ENCODE results near the gene MAD1L1.

The MAD1L1 gene

DNA sequence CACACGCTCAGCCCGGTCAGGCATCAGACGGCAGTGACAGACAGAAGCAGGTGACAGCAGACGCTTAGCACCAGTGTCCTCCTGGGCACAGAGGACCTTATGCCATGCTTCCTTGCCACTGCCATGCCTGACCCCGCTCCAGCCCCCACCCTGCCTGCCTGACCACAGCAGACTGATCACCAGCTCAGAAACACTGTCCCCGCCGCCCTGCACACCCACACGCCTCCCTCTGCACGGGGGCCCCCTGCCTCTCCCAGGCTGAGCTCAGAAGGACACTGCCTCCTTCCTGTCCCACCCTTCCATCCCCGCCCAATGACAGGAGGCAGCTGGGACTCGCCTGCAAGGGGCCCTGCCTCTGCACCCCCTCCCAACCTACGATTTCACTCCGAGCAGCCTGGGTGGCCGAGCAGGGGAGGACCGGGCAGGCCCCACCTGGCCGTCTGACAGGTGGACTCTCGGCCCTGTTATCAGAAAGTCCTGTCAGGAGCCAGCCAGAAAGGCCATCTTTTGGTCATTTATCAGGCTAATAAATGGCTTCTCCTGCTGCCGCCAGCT, 379.2 kb downstream of the MAD1L1 start:
- no peak for DNase-seq

DNA sequence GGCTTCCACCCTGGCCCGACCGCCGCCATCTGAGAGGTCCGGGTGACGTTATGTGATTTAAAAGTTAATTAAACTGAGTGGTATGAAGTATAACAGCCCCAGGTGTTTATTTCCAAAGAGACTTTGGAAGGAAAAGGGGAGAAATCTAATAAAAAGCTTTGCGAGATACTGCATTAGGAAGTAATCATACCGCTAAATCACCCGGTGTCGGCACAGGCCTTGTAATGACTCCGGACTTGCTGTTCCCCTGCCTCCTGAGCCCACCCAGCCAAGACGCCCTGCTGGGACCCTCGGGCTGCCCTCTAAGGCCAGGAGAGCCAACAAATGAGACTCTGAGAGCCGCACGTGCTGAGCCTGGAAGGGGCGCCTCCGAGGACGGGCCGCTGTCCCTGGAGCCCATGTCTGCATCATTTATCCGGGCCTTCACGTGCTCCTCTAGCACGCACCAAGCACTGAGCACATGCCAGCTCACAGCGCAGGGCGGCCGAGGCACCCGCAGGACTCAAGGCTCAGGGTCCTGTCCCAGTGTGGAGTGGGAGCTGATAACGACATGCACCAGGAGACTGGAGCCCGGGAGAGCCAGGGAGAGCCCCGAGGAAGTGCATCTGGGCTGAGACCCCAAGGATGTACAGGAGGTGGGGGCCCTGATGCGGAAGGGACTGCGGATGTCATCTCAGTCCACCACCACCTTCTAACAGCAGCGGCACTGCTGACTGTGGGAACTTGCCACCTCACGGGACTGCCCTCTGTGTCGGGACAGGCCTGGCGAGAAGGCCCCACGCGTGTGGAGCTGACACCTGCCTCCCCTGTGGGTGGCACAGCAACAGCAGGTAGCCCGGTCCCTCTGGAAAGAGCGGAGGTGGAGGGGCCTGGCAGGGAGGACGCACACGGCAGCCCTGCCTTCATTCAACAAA, 380.0 kb downstream of the MAD1L1 start:
- no peak for DNase-seq

- no peak for DNase-seq
Observed at GRCh38 chr7:1851721-1852516, 380.8 kb downstream of the MAD1L1 start.

DNA sequence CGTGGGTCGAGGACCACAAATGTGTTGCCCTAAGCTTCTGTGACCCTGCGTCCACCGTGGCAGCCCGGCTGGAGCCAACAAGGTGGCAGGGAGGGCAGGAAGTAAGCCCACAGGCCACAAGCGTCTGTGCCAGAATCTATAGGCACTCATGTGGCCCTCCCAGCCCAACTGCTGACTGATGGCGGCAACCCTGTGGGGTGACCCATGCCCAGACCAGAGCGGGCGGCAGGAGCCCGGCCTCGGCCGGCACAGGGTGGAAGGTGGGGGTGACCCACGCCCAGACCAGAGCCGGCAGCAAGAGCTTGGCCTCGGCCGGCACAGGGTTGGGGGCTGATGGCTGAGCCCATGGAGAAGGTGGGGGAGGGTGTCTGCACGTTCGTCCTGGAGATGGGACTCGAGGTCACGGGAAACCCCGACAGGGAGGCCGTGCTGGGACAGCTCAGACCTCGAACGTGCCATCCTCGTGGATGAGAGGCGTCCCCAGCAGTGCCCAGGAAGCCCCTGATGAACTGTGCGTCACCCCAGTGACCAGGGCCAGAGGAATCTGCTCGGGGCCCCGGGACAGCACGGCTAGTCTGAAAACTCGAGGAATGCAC, 381.7 kb downstream of the MAD1L1 start:
- no peak for DNase-seq

DNA sequence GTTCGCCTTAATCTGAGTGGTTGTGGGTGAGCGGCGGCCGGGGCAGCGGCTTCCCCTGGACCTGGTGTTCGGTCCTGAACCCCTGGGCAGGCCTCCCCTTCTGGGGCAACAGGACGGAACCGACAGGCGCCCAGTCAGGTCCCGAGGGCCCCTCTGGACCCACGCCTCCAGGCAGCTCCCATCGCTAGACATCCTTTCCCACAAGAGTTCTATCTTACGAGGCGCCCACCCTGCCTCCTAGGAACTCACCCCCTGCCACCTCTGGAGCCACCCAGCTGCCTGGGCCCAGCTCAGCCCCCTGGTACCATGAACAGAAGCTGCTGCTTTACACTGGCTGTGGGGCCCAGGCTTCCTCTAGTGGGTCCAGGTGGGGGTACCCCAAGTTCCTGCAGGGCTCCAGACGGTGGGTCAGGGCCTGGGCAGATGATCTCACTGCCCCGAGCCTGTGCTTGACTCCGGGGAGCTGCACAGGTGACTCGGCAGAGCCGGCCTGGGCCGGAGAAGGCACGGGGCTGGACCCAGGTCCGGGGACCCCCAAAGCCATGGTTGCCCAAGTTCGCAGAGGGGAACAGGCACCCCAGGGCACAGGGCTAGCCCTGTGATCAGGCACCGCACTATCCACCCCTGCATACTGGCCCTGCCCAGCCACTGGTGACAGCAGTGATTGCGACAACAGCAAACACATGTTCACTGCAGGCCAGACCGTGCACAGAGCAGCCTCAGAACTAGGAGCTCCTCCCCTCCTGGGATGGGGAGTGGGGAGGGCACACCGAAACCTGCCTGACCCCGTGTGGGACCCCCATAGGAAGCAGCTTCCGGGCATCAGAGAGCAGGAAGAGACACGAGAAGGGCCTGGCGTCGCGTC, 382.4 kb downstream of the MAD1L1 start:
- DNase-seq = no peak

GRCh38 chr7:1849351-1850041, 383.2 kb downstream of the MAD1L1 start:
- no peak for DNase-seq

GRCh38 chr7:1848911-1849311, 383.8 kb downstream of the MAD1L1 start:
- DNase-seq = no peak

- no peak for DNase-seq
Observed at GRCh38 chr7:1848013-1848640, 384.6 kb downstream of the MAD1L1 start.

GRCh38 chr7:1847260-1848001, 385.3 kb downstream of the MAD1L1 start:
- DNase-seq = no peak

- DNase-seq = no peak
Observed at GRCh38 chr7:1846331-1847065, 386.2 kb downstream of the MAD1L1 start.

- no peak for DNase-seq
Observed at GRCh38 chr7:1845536-1846311, 387.0 kb downstream of the MAD1L1 start.

- no peak for DNase-seq
Observed at GRCh38 chr7:1844951-1845390, 387.8 kb downstream of the MAD1L1 start.

GRCh38 chr7:1844336-1844950, 388.3 kb downstream of the MAD1L1 start:
- DNase-seq = no peak

- DNase-seq = no peak
Observed at GRCh38 chr7:1843921-1844335, 388.8 kb downstream of the MAD1L1 start.

DNA sequence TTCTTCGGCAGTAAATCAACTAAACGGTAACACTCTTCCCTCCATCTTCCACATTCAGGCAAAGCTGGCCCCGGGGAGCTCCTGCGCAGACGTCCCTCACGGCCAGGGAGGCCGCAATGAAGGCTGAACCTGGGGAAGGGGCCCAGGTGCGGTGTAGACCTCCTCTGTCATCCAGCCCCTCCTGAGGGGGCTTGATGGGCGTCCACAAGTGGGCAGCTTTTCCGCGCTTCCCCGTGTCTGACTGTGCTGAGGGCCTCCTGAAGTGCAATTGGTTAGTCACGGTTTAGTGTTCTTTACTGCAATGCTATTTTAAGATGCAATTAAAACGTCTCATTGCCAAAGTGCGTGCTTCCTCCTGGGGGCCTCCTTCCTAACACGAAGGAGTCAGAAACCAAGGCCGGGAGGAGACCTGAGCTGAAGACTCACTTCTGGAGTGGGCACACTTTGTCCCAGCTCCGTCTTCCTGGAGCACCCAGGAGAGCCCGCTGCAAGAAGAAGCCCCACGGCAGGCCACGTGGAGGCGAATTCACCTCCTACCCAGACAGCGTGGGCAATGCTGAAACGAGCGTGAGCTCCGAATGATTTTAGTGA, 389.4 kb downstream of the MAD1L1 start:
- DNase-seq = no peak

GRCh38 chr7:1842321-1843221, 390.2 kb downstream of the MAD1L1 start:
- no peak for DNase-seq

Measured in effector CD8-positive, alpha-beta T cell (primary cell).